BJ (cell line): ENCODE results near the gene FOXF1. TPM values are rescaled to one million over a fixed set of nuclear protein-coding genes. Genes with fewer than 3 reads are reported as not detected.

ENCODE experiments used
- CTCF ChIA-PET: fragments of 350-600 bp; formaldehyde crosslinking; extraction: SDS; loops from one replicate; lab custom pipeline; 2021; ENCODE audit warnings: antibody characterized with exemption, inconsistent platforms; lab: Yijun Ruan, JAX
- POLR2A ChIA-PET: fragments of 300-600 bp; sonication (Branson Sonifier 250); formaldehyde crosslinking; extraction: SDS; loops from one replicate; lab custom pipeline; 2021; ENCODE audit warnings: antibody characterized with exemption; lab: Charles Lee
- DNase-seq: peaks from one replicate; pipeline ENCODE4 v3.0.0-alpha.2; 2011; ENCODE audit warnings: low read depth
- H3K27me3 ChIP-seq: 2 replicates; pipeline ENCODE4 v1.6.0; 2011; ENCODE audit warnings: low read length; ENCODE audit not compliant: control insufficient read depth, insufficient read depth
- H3K36me3 ChIP-seq: 2 replicates; pipeline ENCODE4 v1.5.1; 2011; ENCODE audit warnings: low read length; ENCODE audit not compliant: control insufficient read depth, insufficient read depth
- H3K4me3 ChIP-seq: 2 replicates; pipeline ENCODE4 v1.5.1; 2011; ENCODE audit warnings: low read depth, mild to moderate bottlenecking, control low read depth, low read length
- polyA plus RNA-seq: library from polyadenylated mRNA; depleted of rRNA; stranded (reverse); fragments of >200 nt; gene quantifications from 2 replicates; pipeline ENCODE4 v1.2.3, GENCODE V29; 2011
- TF ChIP-seq, protein P1 (sequence below): IDR thresholded peaks from 2 replicates; pipeline ENCODE4 v1.5.1; 2011; ENCODE audit warnings: low read depth, mild to moderate bottlenecking, control low read depth, inconsistent platforms, low read length, moderate library complexity; ENCODE audit not compliant: insufficient read depth

Gene FOXF1
- polyA plus RNA-seq, 1 experiment = 7.7 TPM

DNA sequence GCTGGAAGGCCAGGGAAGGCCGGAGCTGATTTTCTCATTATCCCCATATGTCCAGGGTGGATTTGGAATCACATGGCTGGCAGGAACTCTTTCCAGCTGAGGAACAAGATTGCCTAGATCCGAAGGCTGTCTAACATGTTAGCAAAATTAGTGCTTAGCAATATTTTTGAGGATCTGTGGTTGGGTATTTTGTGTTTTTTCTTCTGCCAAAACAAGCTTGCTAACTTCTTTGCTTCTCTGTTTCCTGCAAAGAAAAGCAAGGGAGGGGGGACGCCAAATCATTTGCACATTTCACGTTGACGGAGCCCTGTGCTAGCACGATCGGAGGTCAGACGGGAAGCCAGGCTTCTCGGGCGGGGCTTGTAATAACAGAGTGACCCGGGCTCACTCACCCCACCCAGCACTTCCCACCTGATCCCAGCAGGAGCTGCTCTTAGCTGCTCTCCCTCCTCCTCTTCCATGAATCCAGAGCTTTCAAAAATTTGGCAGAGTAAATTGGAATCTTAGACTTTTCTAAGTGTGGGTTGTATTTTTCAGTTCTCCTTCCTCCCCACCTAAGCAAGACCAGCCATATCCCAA lies 33.3 kb upstream of the FOXF1 start:
- POLR2A ChIA-PET = no interaction called here
- CTCF ChIA-PET = interaction anchor here (0.9 to 1.6 kb wide), 5 partner anchors 9 to 46 kb away, joined by 3 to 6 read pairs (median 3); no protein-coding TSS in a partner anchor
- Histone ChIP-seq H3K4me3 (no peak overlapping the region), H3K36me3 (no peaks in the 10 kb centered on the region), H3K27me3 (peaks cover 1% of the 10 kb centered on the region; the same call in 1 of the 2 replicates)
- TF ChIP-seq, protein P1, sequence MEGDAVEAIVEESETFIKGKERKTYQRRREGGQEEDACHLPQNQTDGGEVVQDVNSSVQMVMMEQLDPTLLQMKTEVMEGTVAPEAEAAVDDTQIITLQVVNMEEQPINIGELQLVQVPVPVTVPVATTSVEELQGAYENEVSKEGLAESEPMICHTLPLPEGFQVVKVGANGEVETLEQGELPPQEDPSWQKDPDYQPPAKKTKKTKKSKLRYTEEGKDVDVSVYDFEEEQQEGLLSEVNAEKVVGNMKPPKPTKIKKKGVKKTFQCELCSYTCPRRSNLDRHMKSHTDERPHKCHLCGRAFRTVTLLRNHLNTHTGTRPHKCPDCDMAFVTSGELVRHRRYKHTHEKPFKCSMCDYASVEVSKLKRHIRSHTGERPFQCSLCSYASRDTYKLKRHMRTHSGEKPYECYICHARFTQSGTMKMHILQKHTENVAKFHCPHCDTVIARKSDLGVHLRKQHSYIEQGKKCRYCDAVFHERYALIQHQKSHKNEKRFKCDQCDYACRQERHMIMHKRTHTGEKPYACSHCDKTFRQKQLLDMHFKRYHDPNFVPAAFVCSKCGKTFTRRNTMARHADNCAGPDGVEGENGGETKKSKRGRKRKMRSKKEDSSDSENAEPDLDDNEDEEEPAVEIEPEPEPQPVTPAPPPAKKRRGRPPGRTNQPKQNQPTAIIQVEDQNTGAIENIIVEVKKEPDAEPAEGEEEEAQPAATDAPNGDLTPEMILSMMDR = no peak
- no peak for DNase-seq

GRCh38 chr16:86477642-86478041 lies 32.7 kb upstream of the FOXF1 start:
- TF ChIP-seq, protein P1 = no peak
- ChIA-PET CTCF (interaction anchor here (1.1 to 1.6 kb wide), 4 partner anchors 8 to 46 kb away, joined by 3 read pairs; no protein-coding TSS in a partner anchor), POLR2A (no interaction called here)
- Histone ChIP-seq H3K27me3 (peaks cover 1% of the 10 kb centered on the region; the same call in 1 of the 2 replicates), H3K4me3 (no peak overlapping the region), H3K36me3 (no peaks in the 10 kb centered on the region)
- DNase-seq = no peak

GRCh38 chr16:86478779-86479178 lies 31.5 kb upstream of the FOXF1 start:
- ChIA-PET POLR2A (no interaction called here), CTCF (interaction anchor here (1.1 to 1.6 kb wide), 2 partner anchors 30 to 226 kb away, joined by 3 read pairs; no protein-coding TSS in a partner anchor)
- Histone ChIP-seq H3K4me3 (no peak overlapping the region), H3K27me3 (peaks cover 1% of the 10 kb centered on the region; the same call in 1 of the 2 replicates), H3K36me3 (no peaks in the 10 kb centered on the region)
- TF ChIP-seq, protein P1 = no peak
- no peak for DNase-seq

DNA sequence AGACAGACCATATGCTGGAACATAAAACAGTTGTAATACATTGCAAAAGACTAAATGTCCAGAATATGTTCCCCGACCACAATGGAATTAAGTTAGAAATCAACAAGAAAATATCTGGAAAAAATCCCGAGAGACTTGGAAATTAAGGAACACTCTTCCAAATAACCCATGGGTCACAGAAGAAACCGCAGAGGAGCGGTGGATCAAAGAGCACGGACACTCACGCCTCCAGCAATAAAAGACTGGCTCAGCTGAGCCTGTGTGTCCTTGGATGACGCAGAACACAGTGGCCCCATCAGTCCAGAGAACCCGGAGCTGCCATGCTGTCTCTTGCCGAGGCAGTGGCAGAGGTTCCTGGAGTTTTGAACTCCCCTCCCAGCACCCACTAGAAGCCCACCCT lies 30.9 kb upstream of the FOXF1 start:
- ChIA-PET CTCF (interaction anchor here (1.6 kb wide), 1 partner anchor 227 kb away, joined by 3 read pairs; no protein-coding TSS in a partner anchor), POLR2A (no interaction called here)
- H3K27me3 ChIP-seq = peaks cover 1% of the 10 kb centered on the region; the same call in 1 of the 2 replicates
- TF ChIP-seq, protein P1 = no peak
- DNase-seq = peak; percentile 56
- H3K4me3 ChIP-seq = no peak overlapping the region
- H3K36me3 ChIP-seq = no peaks in the 10 kb centered on the region

- POLR2A ChIA-PET = no interaction called here
- DNase-seq = no peak
- no peaks in the 10 kb centered on the region for H3K36me3 ChIP-seq
- H3K27me3 ChIP-seq = peaks cover 1% of the 10 kb centered on the region; the same call in 1 of the 2 replicates
- H3K4me3 ChIP-seq = no peak overlapping the region
- CTCF ChIA-PET = no interaction called here
- TF ChIP-seq, protein P1 = no peak
Measured at GRCh38 chr16:86480444-86480843, 29.9 kb upstream of the FOXF1 start.
